ENCODE measurements around the gene UNK.
A peak's percentile ranks its signal among the peaks of the same experiment; 100 is the strongest.

The UNK gene

GRCh38 chr17:75784473-75785015 is at the start of gene UNK:
UNK (plus strand) TSS chr17:75784806; CDS start chr17:75784881, 75 bp downstream.
- peaks cover 11% of the 10 kb centered on the region for H3K36me3 Mint-ChIP-seq (ENCODE audit: low read depth)
- peak within 1 kb of the TSS; percentile 99 for H3K27ac Mint-ChIP-seq
- intact Hi-C loops (cut with micrococcal nuclease), result loop anchor here (1.0 kb wide), 1 partner anchor 71 kb away; the partner anchor contains the start of gene WBP2
- no peaks in the 10 kb centered on the region for H3K9me3 Mint-ChIP-seq
- H3K4me1 Mint-ChIP-seq (ENCODE audit: low read depth), result peaks cover 29% of the 10 kb centered on the region
- H3K4me3 Mint-ChIP-seq, result peak within 1 kb of the TSS; percentile 81
- no peaks in the 10 kb centered on the region for H3K27me3 Mint-ChIP-seq

DNA sequence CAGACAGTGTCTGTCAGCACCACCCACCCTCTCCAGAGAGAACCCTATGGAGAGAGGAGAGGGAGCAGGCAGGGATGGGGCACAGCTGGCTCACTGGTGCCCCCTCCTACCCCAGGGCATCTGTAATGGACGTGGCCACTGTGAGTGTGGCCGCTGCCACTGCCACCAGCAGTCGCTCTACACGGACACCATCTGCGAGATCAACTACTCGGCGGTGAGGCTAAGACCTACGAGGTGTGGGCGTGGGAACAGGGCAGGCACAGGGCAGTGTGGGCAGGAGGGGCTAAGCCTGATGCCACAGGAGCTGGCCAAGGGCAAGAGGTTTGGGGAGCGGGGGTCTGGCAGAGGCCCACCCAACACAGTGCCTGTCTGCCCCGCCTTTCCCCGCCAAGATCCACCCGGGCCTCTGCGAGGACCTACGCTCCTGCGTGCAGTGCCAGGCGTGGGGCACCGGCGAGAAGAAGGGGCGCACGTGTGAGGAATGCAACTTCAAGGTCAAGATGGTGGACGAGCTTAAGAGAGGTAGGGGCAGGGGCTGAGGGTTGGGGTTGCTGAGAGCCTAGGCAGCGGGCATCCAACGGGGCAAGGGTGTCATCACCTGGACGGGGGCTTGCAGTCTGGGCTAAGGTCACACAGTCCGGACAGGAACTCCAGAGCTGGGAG is 48.3 kb upstream of the UNK start:
- H3K27ac Mint-ChIP-seq, result peak overlapping the region; percentile 4
- peaks cover 14% of the 10 kb centered on the region for H3K4me1 Mint-ChIP-seq (ENCODE audit: low read depth)
- no peaks in the 10 kb centered on the region for H3K9me3 Mint-ChIP-seq
- no peaks in the 10 kb centered on the region for H3K36me3 Mint-ChIP-seq (ENCODE audit: low read depth)
- intact Hi-C loops (cut with micrococcal nuclease), result no loop called here
- H3K4me3 Mint-ChIP-seq, result no peak overlapping the region
- peaks cover 6% of the 10 kb centered on the region for H3K27me3 Mint-ChIP-seq

- Mint-ChIP-seq H3K27me3 (peaks cover 3% of the 10 kb centered on the region), H3K36me3 (ENCODE audit: low read depth) (no peaks in the 10 kb centered on the region)
Measured at GRCh38 chr17:75737133-75737962, 47.3 kb upstream of the UNK start.

DNA sequence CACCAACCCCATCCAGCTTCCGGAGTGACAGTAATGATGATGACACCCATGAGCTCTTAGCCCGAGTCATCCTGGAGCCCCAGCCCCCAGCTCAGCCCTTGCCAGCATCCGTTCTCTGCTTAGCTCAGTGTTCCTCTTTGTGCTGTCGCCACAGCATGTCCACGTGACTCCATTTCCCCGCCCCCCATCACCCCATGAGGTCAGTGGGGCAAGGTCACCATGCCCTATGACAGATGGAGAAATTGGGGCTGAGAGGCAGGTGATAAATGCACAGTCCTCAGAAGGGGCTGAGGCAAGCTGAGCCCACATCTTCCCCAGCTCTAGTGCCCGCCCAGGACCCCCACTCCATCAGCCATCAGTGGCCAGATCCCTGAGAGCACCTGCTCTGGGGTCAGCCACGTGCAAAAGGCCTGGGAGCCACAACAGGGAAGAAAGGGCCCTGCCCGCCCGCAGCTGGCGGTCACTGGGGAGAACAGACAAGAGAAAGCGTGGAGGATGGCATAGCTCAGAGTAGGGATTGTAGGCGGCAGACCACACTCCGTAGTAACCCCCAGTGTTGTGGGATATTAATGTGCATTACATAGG is 46.3 kb upstream of the UNK start:
- no peaks in the 10 kb centered on the region for H3K36me3 Mint-ChIP-seq (ENCODE audit: low read depth)
- H3K4me3 Mint-ChIP-seq, result peak overlapping the region; percentile 14
- H3K27me3 Mint-ChIP-seq, result peaks cover 2% of the 10 kb centered on the region
- no peaks in the 10 kb centered on the region for H3K9me3 Mint-ChIP-seq
- peaks cover 14% of the 10 kb centered on the region for H3K4me1 Mint-ChIP-seq (ENCODE audit: low read depth)
- intact Hi-C loops (cut with micrococcal nuclease), result no loop called here
- H3K27ac Mint-ChIP-seq, result peak overlapping the region; percentile 68

More at GRCh38 chr17:75737133-75737962, 47.3 kb upstream of the UNK start:
- H3K27ac Mint-ChIP-seq, result peak overlapping the region; percentile 68
- H3K4me3 Mint-ChIP-seq, result no peak overlapping the region
- H3K9me3 Mint-ChIP-seq, result no peaks in the 10 kb centered on the region
- H3K4me1 Mint-ChIP-seq (ENCODE audit: low read depth), result peaks cover 14% of the 10 kb centered on the region
- intact Hi-C loops (cut with micrococcal nuclease), result no loop called here

GRCh38 chr17:75739174-75739573 is 45.4 kb upstream of the UNK start:
- intact Hi-C loops (cut with micrococcal nuclease), result no loop called here
- H3K4me1 Mint-ChIP-seq (ENCODE audit: low read depth), result peaks cover 14% of the 10 kb centered on the region
- no peak overlapping the region for H3K27ac Mint-ChIP-seq
- no peaks in the 10 kb centered on the region for H3K9me3 Mint-ChIP-seq
- no peaks in the 10 kb centered on the region for H3K36me3 Mint-ChIP-seq (ENCODE audit: low read depth)
- no peak overlapping the region for H3K4me3 Mint-ChIP-seq
- H3K27me3 Mint-ChIP-seq, result peaks cover 2% of the 10 kb centered on the region

- H3K4me1 Mint-ChIP-seq (ENCODE audit: low read depth), result peaks cover 14% of the 10 kb centered on the region
Measured at GRCh38 chr17:75739801-75740200, 44.8 kb upstream of the UNK start.

DNA sequence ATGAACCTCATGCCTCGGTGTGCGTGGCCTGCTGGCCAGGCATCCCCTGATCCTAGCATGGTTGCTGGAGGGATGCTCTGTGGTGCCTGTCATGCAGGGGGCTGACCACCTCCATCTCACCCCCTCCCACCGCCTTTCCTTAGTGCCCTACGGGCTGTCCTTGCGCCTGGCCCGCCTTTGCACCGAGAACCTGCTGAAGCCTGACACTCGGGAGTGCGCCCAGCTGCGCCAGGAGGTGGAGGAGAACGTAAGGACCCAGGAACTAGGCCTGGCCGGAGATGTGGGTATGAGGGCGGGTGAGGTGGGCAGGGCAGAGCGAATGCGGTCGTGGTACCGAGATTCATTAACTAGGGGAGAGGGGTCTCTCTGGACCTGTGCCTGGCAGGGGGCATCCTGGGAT is 44.4 kb upstream of the UNK start:
- Mint-ChIP-seq H3K4me3 (no peak overlapping the region), H3K27ac (no peak overlapping the region), H3K4me1 (ENCODE audit: low read depth) (peaks cover 14% of the 10 kb centered on the region), H3K9me3 (no peaks in the 10 kb centered on the region), H3K27me3 (peaks cover 2% of the 10 kb centered on the region), H3K36me3 (ENCODE audit: low read depth) (no peaks in the 10 kb centered on the region)
- intact Hi-C loops (cut with micrococcal nuclease), result no loop called here

More at GRCh38 chr17:75739801-75740200, 44.8 kb upstream of the UNK start:
- H3K9me3 Mint-ChIP-seq, result no peaks in the 10 kb centered on the region
- H3K27ac Mint-ChIP-seq, result no peak overlapping the region
- H3K27me3 Mint-ChIP-seq, result peaks cover 2% of the 10 kb centered on the region
- no peaks in the 10 kb centered on the region for H3K36me3 Mint-ChIP-seq (ENCODE audit: low read depth)
- no peak overlapping the region for H3K4me3 Mint-ChIP-seq
- intact Hi-C loops (cut with micrococcal nuclease), result no loop called here

DNA sequence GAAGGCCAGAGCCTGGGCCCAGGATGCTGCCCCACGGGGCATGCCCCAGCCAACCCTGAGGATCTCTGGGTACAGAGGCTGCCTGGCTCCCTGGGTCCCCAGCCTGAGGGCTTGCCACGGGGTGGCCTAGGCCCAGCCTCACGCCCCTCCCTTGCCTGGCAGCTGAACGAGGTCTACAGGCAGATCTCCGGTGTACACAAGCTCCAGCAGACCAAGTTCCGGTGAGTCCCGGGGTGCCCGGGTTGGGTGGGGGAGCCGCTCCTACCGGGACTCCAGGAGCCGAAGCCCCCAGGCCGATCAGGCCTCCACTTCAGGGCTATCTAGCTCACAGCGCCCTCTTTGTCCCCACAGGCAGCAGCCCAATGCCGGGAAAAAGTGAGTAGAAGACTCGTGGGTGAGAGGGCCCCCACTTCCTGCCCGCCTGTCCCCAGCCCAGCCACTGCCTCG is 44.0 kb upstream of the UNK start:
- H3K4me1 Mint-ChIP-seq (ENCODE audit: low read depth), result peaks cover 14% of the 10 kb centered on the region
- H3K36me3 Mint-ChIP-seq (ENCODE audit: low read depth), result no peaks in the 10 kb centered on the region

GRCh38 chr17:75742337-75742736 is 42.3 kb upstream of the UNK start:
- Mint-ChIP-seq H3K27ac (no peak overlapping the region), H3K4me1 (ENCODE audit: low read depth) (peaks cover 14% of the 10 kb centered on the region), H3K27me3 (no peaks in the 10 kb centered on the region), H3K36me3 (ENCODE audit: low read depth) (no peaks in the 10 kb centered on the region), H3K4me3 (no peak overlapping the region), H3K9me3 (no peaks in the 10 kb centered on the region)
- intact Hi-C loops (cut with micrococcal nuclease), result no loop called here

More for the DNA sequence above, 44.0 kb upstream of the UNK start:
- no peak overlapping the region for H3K27ac Mint-ChIP-seq
- intact Hi-C loops (cut with micrococcal nuclease), result no loop called here
- peaks cover 2% of the 10 kb centered on the region for H3K27me3 Mint-ChIP-seq
- H3K9me3 Mint-ChIP-seq, result no peaks in the 10 kb centered on the region
- no peak overlapping the region for H3K4me3 Mint-ChIP-seq

DNA sequence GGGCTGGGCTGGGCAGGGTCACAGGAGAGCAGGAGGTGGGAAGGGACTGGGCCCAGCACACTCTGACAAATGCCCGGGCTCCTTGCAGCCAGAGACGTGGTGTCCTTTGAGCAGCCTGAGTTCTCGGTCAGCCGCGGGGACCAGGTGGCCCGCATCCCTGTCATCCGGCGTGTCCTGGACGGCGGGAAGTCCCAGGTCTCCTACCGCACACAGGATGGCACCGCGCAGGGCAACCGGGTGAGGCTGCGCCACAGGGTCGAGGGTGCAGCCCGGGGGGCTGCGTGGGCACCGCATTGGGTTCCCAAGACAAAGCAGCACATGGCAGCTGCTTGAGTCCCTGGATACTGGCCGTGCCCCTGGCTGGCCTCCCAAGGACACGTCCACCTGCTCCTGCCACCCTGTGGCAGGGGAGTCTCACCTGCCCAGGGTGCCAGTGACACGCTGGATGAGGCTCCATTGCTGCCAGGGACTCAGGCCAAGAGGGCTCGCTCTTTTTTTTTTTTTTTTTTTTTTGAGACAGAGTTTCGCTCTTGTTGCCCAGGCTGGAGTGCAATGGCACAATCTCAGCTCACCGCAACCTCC is 40.9 kb upstream of the UNK start:
- peaks cover 1% of the 10 kb centered on the region for H3K27me3 Mint-ChIP-seq
- no peak overlapping the region for H3K27ac Mint-ChIP-seq
- H3K4me3 Mint-ChIP-seq, result no peak overlapping the region
- intact Hi-C loops (cut with micrococcal nuclease), result no loop called here
- peaks cover 7% of the 10 kb centered on the region for H3K4me1 Mint-ChIP-seq (ENCODE audit: low read depth)
- H3K36me3 Mint-ChIP-seq (ENCODE audit: low read depth), result no peaks in the 10 kb centered on the region
- no peaks in the 10 kb centered on the region for H3K9me3 Mint-ChIP-seq

DNA sequence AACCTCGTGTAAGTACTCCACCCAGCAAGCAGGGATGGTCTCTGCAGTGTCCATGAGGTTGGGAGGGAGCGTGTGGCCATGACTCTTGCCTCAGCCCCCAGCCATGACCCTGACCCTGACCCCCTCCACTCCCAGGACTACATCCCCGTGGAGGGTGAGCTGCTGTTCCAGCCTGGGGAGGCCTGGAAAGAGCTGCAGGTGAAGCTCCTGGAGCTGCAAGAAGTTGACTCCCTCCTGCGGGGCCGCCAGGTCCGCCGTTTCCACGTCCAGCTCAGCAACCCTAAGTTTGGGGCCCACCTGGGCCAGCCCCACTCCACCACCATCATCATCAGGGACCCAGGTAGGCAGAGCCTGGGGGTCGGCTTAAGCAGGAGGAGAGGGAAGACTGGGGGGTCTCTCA is 35.9 kb upstream of the UNK start:
- peaks cover 13% of the 10 kb centered on the region for H3K4me1 Mint-ChIP-seq (ENCODE audit: low read depth)
- peaks cover 25% of the 10 kb centered on the region for H3K27me3 Mint-ChIP-seq
- intact Hi-C loops (cut with micrococcal nuclease), result loop anchor here (1.0 kb wide), 1 partner anchor 73 kb away; no protein-coding TSS in a partner anchor
- no peak overlapping the region for H3K4me3 Mint-ChIP-seq
- no peaks in the 10 kb centered on the region for H3K9me3 Mint-ChIP-seq
- H3K36me3 Mint-ChIP-seq (ENCODE audit: low read depth), result no peaks in the 10 kb centered on the region
- no peak overlapping the region for H3K27ac Mint-ChIP-seq

- H3K9me3 Mint-ChIP-seq, result no peaks in the 10 kb centered on the region
- H3K4me1 Mint-ChIP-seq (ENCODE audit: low read depth), result peaks cover 22% of the 10 kb centered on the region
- H3K36me3 Mint-ChIP-seq (ENCODE audit: low read depth), result no peaks in the 10 kb centered on the region
- peaks cover 29% of the 10 kb centered on the region for H3K27me3 Mint-ChIP-seq
- H3K27ac Mint-ChIP-seq, result peak overlapping the region; percentile 47
- H3K4me3 Mint-ChIP-seq, result no peak overlapping the region
- intact Hi-C loops (cut with micrococcal nuclease), result loop anchor here (1.0 kb wide), 1 partner anchor 74 kb away; no protein-coding TSS in a partner anchor
Measured at GRCh38 chr17:75749545-75750389, 34.8 kb upstream of the UNK start.
